GM19463 (cell line): ENCODE results near the gene LDLRAD4.

ENCODE experiments used
- ATAC-seq: cut with Tn5 transposase; IDR thresholded peaks from one replicate; pipeline ENCODE4 v1.9.1; 2021; ENCODE audit warnings: mild to moderate bottlenecking, moderate library complexity; ENCODE audit not compliant: unreplicated experiment

LDLRAD4 gene

DNA sequence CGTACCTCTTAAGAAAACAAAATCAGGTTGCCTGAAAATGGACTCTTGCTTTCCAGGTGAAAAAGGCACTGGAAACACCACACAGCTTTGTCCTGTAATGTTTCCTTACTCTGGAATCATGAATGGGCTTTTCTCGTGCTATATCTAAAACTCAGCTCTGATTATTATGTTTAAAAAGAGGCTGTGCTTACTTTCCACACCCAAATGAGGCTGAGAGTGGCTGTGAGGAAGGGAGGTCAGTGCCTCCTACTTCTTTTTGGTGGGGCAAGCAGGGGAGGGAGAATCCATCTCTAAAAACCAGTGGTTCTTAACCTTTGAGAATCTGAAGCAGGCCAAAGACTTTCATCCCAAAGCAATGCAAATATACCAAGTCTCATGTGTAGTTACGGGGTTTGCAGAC, 359.2 kb downstream of the LDLRAD4 start:
- no peak for ATAC-seq

DNA sequence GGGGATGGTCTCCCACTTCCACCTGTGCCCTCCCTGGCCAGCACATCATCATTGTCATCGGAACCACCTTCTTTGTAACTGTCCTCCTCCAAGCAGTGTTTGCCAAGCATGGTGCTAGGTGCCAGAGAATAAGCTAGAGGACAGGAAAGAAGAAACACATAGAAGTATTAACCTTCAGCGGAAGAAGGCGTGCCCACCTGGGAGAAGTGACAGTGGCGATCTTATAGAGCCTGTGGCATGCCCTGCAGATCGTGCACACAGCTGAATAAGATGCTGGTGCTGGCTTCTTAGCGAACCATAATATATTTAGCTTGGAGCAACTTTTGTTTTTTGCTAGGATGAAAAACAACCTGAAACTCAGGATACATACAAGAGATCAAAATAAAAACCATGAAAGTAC, 359.8 kb downstream of the LDLRAD4 start:
- ATAC-seq = no peak

DNA sequence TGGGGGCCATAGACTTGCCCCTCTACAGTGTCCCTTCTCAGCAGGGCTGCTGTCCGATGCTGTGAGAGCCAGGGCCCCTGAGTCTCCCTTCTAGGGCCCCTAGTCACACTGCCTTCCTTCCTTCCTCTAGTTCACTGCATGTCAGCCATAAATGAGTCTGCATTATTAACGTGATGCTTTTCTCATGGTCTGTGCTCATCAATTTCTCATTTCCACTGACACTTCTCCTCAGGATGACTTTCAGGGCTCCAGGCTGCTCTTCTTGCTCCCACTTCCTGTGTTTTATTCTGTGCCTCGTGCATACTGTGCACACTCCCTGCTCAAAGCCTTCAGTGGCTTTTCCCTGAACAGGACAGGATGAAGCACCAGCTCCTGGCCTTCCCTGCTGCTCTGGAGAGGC, 361.3 kb downstream of the LDLRAD4 start:
- no peak for ATAC-seq

DNA sequence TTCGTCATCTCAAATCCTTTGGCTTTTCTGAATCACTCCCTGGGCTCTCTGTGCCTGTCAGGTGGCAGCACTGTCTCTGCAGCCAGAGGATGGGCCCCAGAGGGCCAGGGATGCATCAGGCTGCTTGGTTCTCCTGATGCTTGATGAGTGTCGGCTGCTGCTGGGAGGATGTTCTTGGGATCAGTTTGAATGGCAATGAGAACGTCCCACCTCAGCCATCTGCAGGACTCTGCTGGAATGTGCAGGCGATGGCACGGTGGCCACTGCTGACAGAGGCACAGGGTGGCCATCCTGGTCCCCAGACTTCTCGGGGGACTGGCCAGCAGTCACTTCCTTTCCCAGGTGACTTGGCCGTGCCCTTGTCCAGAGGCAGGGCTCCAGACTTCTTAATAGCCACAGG, 361.8 kb downstream of the LDLRAD4 start:
- no peak for ATAC-seq

DNA sequence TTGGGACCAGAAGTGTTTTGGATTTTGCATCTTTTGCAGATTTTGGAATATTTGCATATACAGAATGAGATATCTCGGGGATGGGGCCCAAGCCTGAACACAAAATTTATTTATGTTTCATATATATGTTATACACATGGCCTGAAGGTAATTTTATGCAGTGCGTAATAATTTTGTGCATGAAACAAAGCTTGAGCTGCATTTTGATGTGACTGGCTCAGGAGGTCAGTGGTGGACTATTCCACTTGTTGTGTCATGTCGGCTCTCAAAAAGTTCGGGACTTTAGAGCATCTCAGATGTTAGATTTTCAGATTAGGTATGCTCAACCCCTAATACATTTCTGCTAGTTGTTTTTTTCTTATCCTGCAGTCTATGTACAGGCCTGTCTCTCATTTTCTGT, 362.4 kb downstream of the LDLRAD4 start:
- ATAC-seq = no peak

DNA sequence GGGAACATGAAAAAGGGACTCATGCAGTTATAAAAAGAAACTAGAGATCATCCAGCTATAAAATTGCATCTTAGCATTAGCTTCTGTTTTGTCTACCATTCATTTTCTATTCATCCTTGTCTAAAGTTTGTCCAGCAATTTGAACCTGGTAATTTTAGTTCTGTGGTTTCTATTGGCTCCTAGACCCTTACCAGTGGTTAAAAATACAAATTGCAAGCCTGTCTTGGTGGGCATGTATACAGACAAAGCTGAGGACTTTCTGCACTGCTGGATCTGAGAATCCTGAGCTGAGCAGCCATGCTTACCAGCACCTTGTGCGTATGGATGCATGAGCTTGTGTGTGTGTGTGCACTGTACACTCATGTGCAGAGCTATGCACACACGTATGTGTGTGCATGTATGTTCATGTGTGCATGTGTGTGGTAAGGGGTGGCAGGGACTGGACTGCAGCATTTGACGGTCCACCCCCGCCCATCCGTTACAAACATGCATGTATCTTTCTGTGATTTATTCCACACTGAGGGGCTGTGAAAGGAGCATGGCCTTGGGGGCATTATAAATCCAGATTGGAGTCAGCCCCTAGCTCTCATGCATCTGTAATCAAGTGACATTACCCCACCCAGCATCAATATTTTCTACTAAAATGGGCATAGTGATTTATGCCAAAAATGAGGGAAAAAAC, 363.1 kb downstream of the LDLRAD4 start:
- no peak for ATAC-seq

DNA sequence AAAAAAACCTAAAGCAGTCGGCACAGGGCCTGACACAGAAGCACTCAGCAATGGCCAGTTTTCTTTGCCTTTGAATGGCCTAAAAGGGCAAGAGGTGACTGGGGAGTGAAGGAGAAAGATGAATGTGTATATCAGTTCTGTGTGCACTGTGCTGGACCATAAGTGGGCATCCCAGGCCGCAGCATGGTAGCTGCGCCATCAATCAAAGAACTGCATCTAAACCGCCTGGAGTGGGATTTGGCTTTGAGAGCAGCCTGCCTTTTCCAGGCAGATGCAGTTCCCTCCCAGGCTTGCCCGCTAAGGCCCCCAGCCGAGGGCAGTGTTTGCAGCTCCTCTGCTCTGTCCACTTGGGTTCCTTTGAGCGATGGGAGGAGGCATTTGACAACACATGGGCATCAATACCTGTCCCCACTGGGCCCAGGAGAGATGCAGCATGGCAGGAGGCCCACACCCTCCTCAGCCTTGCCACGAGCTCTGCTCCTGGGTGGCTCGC, 363.7 kb downstream of the LDLRAD4 start:
- ATAC-seq = no peak

DNA sequence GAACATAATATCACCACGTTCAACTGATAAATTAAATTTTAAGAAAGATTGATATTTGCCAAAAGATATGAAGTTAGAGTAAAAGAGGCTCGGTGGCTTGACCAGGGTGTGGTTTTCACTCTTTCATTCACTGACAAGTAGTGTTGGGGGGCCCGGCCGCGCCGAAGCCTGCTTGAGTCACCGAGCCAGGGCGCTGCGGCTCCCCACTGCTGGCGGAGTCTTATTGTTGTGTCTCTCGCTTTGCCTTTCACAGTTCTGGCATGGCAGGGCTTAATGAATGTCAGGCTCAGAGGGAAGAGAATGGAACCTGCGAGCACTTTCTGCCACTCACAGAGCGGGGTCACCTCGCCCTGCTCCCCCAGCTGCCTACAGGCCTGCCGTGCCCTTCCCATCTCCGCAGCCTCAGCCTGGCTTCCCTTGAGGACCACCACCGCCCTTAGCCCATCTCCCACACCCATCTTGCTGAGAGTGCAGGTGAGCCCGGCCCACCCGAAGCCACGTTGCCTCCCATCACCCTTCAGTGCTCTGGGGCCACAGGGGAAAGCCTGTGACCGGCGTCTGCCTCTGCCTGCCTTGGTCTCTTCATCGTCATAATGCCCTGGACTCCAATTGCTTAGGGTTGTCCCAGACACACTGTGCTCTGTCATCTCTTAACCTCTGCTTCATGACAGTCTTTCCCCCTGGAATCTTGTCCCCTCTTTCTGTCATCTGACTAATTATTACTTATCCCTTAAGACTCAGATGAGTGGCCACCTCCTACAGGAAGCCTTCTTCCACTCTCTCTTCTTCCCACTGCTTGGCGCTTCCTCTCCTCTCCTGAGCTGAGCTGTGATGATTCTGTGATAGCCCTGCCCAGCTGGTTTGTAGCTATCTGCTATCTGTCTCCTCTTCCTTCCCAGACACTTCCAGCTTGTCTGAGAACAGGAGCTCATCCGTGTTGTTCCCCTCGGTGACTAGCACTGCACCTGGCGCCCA, 365.3 kb downstream of the LDLRAD4 start:
- ATAC-seq = no peak

DNA sequence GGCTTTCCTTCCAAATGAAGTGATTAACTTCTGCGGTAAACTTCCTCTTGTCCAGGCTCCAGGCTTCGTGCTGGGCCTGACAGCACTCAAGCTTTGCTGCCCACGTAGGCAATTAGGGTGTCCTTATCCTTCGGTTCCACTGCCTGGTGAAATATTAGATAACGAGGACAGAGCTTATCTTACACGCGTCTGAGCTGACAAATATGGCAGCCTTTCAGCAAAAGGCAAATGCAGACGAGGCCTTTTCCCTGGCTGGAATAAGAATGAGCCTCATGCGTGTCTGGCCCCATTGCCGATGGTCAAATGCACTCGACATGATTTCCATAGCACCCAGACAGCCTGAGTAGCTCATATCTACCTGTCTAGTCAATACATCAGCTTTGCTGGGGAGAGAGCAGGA, 366.3 kb downstream of the LDLRAD4 start:
- no peak for ATAC-seq

DNA sequence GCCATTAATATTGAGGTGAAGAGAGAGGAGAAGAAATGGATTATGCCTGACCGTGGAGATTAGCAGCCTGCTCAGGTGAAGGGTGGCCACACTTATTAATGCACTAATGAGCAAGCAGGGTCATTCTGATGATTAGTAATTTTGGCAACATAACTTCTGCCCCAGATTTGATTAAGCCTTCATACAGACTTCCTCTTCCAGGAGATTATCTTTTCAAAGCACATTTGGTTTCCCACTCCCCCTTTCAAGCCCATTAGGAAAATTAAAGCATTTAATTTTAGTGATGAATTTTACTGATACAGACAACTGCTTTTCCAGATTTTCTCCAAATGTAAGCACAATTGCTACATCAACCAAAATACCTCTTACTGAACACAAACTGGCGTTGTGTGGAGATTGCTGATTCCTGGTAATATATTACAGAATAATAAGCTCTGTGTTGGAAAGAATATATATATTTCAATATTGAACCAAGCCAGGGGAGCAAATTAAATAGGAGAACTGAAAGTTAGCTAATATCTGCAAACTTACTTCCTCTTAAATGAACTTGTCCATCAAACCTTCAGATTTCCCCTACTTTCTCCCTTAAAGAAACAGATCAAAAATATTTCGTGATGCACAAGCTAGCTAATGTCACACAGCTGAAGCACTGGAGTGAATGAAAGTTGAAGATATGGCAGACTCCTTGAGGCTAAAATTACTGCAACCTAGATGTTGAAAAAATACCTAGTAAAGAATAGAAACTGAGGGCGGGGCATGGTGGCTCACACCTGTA, 367.0 kb downstream of the LDLRAD4 start:
- ATAC-seq = no peak

DNA sequence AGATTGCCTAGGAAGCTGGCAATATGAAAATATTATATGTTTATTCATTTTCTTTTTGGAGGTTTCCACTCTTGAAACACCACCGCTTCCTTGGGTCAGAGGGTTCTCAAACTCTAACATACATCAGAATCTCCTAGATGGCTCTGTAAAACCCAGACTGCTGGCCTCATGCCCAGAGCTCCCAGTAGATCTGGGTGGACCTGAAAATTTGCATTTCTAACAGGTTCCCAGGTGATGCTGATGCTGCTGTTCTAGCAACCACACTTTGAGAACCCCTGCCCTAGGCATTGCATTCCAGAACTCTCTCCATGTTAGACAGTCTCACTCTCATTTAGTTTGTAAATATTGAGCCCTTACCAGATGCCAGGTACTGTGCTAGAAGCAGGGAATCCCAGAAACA, 368.4 kb downstream of the LDLRAD4 start:
- ATAC-seq = no peak

DNA sequence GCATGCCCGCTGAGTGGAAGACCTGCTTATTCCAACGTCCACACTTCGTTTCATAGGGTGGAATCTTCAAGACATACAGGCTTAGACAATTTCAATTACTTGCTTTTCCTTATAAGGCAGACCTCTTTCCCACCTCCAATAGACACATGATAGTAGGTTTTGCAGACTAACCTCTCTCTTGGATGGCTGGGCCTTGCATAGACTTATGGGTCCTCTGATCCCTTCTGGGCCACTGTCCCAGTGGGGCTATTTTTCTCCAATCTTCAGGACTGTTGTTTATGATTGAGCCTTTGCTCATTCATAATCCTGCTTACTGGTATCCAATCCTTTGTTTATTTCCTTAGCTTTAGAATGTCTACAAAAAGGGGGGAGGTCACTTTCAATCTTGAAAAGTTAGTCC, 368.9 kb downstream of the LDLRAD4 start:
- ATAC-seq = no peak

DNA sequence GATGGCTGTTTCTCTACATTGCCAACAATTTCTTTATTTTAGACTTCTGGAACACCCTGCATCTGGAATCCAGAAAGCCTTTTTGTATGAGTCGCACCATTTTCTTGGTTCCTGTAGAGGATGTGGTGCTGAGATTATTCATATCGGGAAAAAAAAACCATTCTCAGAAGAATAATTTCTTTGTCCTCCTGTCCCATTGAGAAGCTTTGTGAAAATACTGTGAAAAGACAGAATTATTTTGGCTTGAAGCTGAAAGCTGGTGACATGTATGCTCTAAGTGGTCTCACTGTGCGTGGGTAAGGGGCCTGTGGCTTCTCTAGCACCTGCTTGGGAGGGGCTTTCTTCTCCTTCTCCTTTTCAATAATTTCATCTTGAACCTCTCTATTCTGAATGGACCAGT, 369.4 kb downstream of the LDLRAD4 start:
- no peak for ATAC-seq

DNA sequence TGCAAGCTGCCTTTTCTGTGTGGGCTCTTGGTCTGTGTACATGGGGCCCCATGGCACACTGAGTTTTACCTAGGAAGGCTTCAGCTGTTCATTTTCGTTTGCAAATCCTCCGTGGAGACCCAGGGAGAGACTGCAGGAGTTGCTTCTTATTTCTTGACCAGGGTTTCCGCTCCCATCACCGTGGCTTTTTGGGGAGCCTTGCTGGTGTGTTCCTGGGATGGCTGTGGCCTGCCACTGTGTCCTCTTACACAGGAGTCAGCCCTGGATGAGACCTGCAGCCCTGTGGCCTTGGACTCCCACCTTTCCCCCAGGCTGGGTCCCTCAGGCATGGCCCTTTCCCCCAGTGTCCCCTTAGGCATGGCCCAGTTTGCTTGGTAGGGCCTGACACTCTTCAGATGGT, 370.8 kb downstream of the LDLRAD4 start:
- no peak for ATAC-seq

DNA sequence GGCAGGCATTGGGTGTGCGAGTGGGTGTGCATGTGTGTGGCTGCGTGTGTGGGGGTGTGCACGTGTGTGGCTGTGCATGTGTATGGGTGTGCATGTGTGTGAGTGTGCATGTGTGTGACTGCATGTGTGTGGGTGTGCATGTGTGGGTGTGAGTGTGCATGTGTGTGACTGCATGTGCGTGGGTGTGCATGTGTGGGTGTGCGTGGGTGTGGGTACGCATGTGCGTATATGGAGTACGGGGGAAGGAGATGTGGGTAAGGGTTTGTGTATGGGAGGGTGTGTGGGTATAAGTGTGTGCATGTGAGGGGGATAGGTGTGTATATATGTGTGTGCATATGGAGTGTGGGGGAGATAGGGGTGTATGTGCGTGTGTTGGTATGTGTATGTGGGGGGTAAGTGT, 371.4 kb downstream of the LDLRAD4 start:
- ATAC-seq = no peak

DNA sequence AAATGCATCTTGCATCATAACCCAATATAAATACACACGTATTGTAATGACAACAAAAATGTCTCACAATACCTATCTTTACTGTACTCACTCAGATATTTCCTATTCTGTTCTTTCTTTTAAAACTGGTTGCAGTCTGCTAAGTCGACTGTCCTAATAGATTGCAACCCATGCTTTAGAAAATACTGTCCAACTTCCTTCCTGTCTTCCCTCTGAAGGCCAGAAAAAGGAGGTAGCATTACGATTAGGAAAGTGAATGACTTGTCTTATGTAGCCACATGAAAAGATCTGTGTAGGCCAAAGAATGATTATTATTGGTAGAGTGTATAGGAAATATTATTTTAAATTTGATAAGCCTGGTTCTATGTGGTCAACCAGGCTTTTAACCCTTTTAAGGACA, 373.7 kb downstream of the LDLRAD4 start:
- no peak for ATAC-seq

DNA sequence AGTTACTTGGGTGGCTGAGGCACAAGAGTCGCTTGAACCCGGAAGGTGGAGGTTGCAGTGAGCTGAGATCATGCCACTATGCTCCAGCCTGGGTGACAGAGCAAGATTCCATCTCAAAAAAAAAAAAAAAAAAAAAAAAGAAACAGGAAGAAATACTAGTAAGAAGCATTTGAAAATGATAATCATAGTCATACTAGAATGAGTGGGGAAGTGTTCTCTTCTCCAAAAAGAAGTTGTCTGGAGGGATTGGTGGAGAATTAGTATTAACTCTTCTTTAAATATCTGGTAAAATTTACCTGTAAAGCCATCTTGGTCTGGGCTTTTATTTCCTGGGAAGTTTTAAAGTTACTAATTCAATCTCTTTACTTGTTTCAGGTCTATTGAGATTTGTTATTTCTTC, 376.0 kb downstream of the LDLRAD4 start:
- ATAC-seq = no peak

DNA sequence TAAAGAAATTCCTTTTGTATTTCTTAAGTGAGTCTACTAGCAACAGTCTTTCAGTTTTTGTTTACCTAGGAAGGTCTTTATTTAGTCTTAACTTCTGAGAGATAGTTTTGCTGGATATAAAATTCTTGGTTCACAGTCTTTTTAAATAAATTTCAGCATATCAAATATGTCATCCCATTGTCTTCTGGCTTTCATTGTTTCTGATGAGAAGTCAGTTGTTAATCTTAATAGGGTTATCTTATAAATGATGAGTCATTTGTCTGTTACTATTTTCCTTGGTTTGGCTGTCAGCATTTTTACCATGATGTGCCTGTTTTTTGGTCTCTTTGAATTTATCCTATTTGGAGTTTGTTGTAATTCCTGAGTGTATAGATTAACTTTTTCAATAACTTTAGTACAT, 378.5 kb downstream of the LDLRAD4 start:
- ATAC-seq = no peak

DNA sequence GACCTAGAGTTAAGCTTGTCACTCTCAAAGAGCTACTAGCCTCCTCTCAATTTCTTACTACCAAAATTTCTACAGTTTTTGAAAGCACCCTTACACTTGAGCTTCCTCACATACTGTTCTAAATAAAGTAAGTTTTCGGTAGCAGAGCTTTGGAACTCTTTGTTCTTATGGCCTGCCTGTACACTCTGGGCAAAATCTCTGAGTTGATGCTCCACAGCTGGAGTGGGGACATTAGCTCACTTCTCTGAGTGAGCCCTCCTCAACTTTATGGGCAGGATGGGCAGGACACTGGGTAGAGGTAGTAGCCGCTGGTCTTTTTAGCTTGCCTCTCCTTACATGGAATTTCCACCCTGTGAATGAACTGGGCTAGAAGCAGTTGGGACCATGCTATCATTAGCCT, 380.0 kb downstream of the LDLRAD4 start:
- ATAC-seq = no peak

DNA sequence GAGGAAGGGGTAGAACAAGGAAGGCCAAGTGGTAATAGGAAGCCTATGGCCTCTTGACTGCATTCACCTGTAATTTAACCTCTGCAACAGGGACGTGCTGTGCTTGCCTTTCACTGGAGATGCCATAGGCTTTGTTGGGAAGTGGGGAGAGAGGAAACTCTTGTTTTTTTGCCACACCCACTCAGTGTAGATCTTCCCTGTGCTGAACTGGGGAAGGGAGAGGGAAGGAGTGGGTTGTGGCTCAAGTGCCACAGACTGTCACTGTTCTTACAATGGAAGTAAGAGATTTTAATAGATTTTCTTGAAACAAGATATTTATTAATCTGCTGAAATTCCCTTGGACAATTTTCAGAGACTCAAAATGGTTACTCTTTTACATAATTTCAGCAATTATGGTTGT, 380.5 kb downstream of the LDLRAD4 start:
- no peak for ATAC-seq

DNA sequence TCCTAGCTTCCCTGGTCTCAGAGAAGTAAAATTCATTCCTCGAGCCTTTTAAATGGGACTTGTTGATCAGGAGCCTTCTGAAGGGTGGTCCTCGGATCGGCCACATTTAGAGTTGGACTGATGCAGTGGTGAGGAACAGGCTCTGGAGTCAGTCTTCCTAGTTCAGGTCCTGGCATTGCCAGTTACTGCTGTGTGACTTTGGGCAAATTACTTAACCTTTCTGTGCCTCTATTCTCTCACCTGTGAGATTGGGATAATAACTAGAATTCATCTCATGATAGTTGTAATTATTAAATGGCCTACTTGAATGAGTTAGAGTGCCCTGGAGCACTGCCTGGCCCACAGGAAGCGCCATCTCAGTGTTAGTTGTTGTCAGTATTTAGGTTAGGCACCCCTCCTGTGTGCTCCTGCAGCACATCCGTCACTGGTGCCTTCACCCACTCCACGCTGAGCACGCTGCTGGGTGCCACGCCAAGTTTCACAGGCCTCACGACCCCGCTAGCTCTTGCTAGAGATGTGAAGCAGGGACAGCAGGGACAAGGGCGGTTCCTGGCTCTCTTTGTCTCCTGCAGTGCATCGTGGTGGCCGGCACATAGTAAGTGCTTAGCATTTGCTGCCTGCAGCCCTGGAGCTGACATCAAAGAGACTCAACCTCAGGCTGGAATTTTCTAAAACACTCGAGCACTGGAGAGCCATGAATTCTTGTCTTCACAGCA, 384.9 kb downstream of the LDLRAD4 start:
- no peak for ATAC-seq
